ENCODE results near the gene SERPIND1.

DNA sequence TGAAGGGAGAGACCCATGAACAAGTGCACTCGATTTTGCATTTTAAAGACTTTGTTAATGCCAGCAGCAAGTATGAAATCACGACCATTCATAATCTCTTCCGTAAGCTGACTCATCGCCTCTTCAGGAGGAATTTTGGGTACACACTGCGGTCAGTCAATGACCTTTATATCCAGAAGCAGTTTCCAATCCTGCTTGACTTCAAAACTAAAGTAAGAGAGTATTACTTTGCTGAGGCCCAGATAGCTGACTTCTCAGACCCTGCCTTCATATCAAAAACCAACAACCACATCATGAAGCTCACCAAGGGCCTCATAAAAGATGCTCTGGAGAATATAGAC, 5.9 kb downstream of the SERPIND1 start:
- TF ChIP-seq POLR2AphosphoS5 (IDR thresholded peaks at IDR 0.05): no peak
- TF ChIP-seq POLR2A (IDR thresholded peaks at IDR 0.05): no peak
